Measurements from ENCODE around the gene MYBBP1A. TPM values are rescaled to one million over a fixed set of nuclear protein-coding genes. Genes with fewer than 3 reads are reported as not detected.

MYBBP1A gene
- total RNA-seq, 1 experiment from 2014 or later: 155 TPM

GRCh38 chr17:4587195-4587594 is 32.0 kb upstream of the MYBBP1A start:
- H3F3A ChIP-seq (ENCODE audit: low read length, unreplicated experiment): no peaks in the 10 kb centered on the region
- TF ChIP-seq EZH2phosphoT487 (IDR thresholded peaks at IDR 0.05; ENCODE audit: borderline replicate concordance, low read length): no peak
- no peak for TF ChIP-seq EZH2 (IDR thresholded peaks at IDR 0.05; ENCODE audit: low read length, unreplicated experiment)
- no peak for TF ChIP-seq CTCF (conservative IDR thresholded peaks at IDR 0.05; ENCODE audit: low read depth, low read length)
- no peak overlapping the region for H3K4me2 ChIP-seq (ENCODE audit: low read length)
- CTCF ChIA-PET: no interaction called here
- H3K36me3 ChIP-seq (ENCODE audit: low read depth, low read length): no peaks in the 10 kb centered on the region
- H4K20me1 ChIP-seq (ENCODE audit: low read length): no peaks in the 10 kb centered on the region
- H3K4me1 ChIP-seq (ENCODE audit: insufficient read depth, low read length): no peaks in the 10 kb centered on the region
- intact Hi-C loops (cut with micrococcal nuclease): no loop called here
- no TSS peak for BruUV-seq (replicated peaks)
- no peak overlapping the region for H3K27ac ChIP-seq (ENCODE audit: low read length)
- peaks cover 36% of the 10 kb centered on the region for H3K27me3 ChIP-seq (ENCODE audit: low read length)
- no peaks in the 10 kb centered on the region for H3K9me2 ChIP-seq (replicated peaks; ENCODE audit: low read length)
- POLR2A ChIA-PET (ENCODE audit: unreplicated experiment): no interaction called here
- no peak overlapping the region for H2AFZ ChIP-seq (ENCODE audit: low read length)
- no peaks in the 10 kb centered on the region for H3K79me2 ChIP-seq (ENCODE audit: low read length)
- no peak overlapping the region for H3K4me3 ChIP-seq (ENCODE audit: low read length)
- no peaks in the 10 kb centered on the region for H3K9me3 ChIP-seq (ENCODE audit: low read length)
- no peak overlapping the region for H3K9ac ChIP-seq (ENCODE audit: low read length)
- DNase-seq (no peak), ATAC-seq (no peak)

GRCh38 chr17:4586043-4586442 is 30.9 kb upstream of the MYBBP1A start:
- no peaks in the 10 kb centered on the region for H3K79me2 ChIP-seq (ENCODE audit: low read length)
- CTCF ChIA-PET: no interaction called here

GRCh38 chr17:4585638-4585994 is 30.4 kb upstream of the MYBBP1A start:
- CTCF ChIA-PET: no interaction called here
- TF ChIP-seq EZH2 (IDR thresholded peaks at IDR 0.05; ENCODE audit: low read length, unreplicated experiment) (no peak), EZH2phosphoT487 (IDR thresholded peaks at IDR 0.05; ENCODE audit: borderline replicate concordance, low read length) (no peak), CTCF (conservative IDR thresholded peaks at IDR 0.05; ENCODE audit: low read depth, low read length) (no peak)
- POLR2A ChIA-PET (ENCODE audit: unreplicated experiment): no interaction called here
- ATAC-seq (no peak), DNase-seq (no peak)
- peaks cover 36% of the 10 kb centered on the region for H3K27me3 ChIP-seq (ENCODE audit: low read length)
- no peak overlapping the region for H3K9ac ChIP-seq (ENCODE audit: low read length)
- H3K4me2 ChIP-seq (ENCODE audit: low read length): no peak overlapping the region
- H4K20me1 ChIP-seq (ENCODE audit: low read length): no peaks in the 10 kb centered on the region
- H3K4me1 ChIP-seq (ENCODE audit: insufficient read depth, low read length): no peaks in the 10 kb centered on the region
- no peaks in the 10 kb centered on the region for H3F3A ChIP-seq (ENCODE audit: low read length, unreplicated experiment)
- H3K27ac ChIP-seq (ENCODE audit: low read length): no peak overlapping the region
- H3K9me3 ChIP-seq (ENCODE audit: low read length): no peaks in the 10 kb centered on the region
- no peaks in the 10 kb centered on the region for H3K36me3 ChIP-seq (ENCODE audit: low read depth, low read length)
- H3K79me2 ChIP-seq (ENCODE audit: low read length): no peaks in the 10 kb centered on the region
- H2AFZ ChIP-seq (ENCODE audit: low read length): no peak overlapping the region
- intact Hi-C loops (cut with micrococcal nuclease): no loop called here
- H3K9me2 ChIP-seq (replicated peaks; ENCODE audit: low read length): no peaks in the 10 kb centered on the region
- no TSS peak for BruUV-seq (replicated peaks)
- no peak overlapping the region for H3K4me3 ChIP-seq (ENCODE audit: low read length)

More at GRCh38 chr17:4586043-4586442, 30.9 kb upstream of the MYBBP1A start:
- Histone ChIP-seq H4K20me1 (ENCODE audit: low read length) (no peaks in the 10 kb centered on the region), H3K27ac (ENCODE audit: low read length) (no peak overlapping the region), H3K9me2 (replicated peaks; ENCODE audit: low read length) (no peaks in the 10 kb centered on the region), H3K4me1 (ENCODE audit: insufficient read depth, low read length) (no peaks in the 10 kb centered on the region), H3K27me3 (ENCODE audit: low read length) (peaks cover 36% of the 10 kb centered on the region), H3F3A (ENCODE audit: low read length, unreplicated experiment) (no peaks in the 10 kb centered on the region), H3K9me3 (ENCODE audit: low read length) (no peaks in the 10 kb centered on the region), H3K4me2 (ENCODE audit: low read length) (no peak overlapping the region), H3K4me3 (ENCODE audit: low read length) (no peak overlapping the region), H3K36me3 (ENCODE audit: low read depth, low read length) (no peaks in the 10 kb centered on the region), H3K9ac (ENCODE audit: low read length) (no peak overlapping the region), H2AFZ (ENCODE audit: low read length) (no peak overlapping the region)
- intact Hi-C loops (cut with micrococcal nuclease): no loop called here
- TF ChIP-seq EZH2phosphoT487 (IDR thresholded peaks at IDR 0.05; ENCODE audit: borderline replicate concordance, low read length) (no peak), CTCF (conservative IDR thresholded peaks at IDR 0.05; ENCODE audit: low read depth, low read length) (no peak), EZH2 (IDR thresholded peaks at IDR 0.05; ENCODE audit: low read length, unreplicated experiment) (no peak)
- BruUV-seq (replicated peaks): no TSS peak
- ATAC-seq: no peak
- POLR2A ChIA-PET (ENCODE audit: unreplicated experiment): no interaction called here
- DNase-seq: no peak
